ENCODE data around the gene MOB3C. TPM values are rescaled to one million over a fixed set of nuclear protein-coding genes. Genes with fewer than 3 reads are reported as not detected.

Gene MOB3C
- total and polyA plus RNA-seq, 2 donors (not counting 1 experiment from before 2014, with no cell fraction given), result 9.1 to 14.9 TPM

GRCh38 chr1:46577671-46578070 is 38.9 kb downstream of the MOB3C start:
- Histone ChIP-seq H3K9ac (ENCODE audit: insufficient read depth, low read length) (no peak overlapping the region), H3K36me3 (ENCODE audit: control insufficient read depth, insufficient read depth, low read length) (peaks cover 2% of the 10 kb centered on the region), H3K4me2 (ENCODE audit: extremely low read depth, insufficient read depth, low read length) (no peak overlapping the region), H3K27ac (ENCODE audit: insufficient read depth, low read length) (no peak overlapping the region), H2AFZ (ENCODE audit: low read length) (no peak overlapping the region), H3K9me3 (ENCODE audit: control insufficient read depth, insufficient read depth, low read depth, low read length) (no peaks in the 10 kb centered on the region), H3K79me2 (ENCODE audit: control insufficient read depth, insufficient read depth, low read length) (no peaks in the 10 kb centered on the region), H3K4me3 (replicated peaks in 1 of 4; ENCODE audit: control extremely low read depth in 1 of 4, insufficient read depth in 1 of 4, low read depth in 3 of 4, low read length in 4 of 4) (no peak overlapping the region), H3K27me3 (ENCODE audit: control insufficient read depth, insufficient read depth, low read length) (no peaks in the 10 kb centered on the region), H4K20me1 (ENCODE audit: control insufficient read depth, extremely low read depth, insufficient read depth, low read length) (no peaks in the 10 kb centered on the region), H3K4me1 (ENCODE audit: control insufficient read depth, extremely low read depth, insufficient read depth, low read length) (no peaks in the 10 kb centered on the region)
- DNase-seq (ENCODE audit: low read depth in 2 of 2), result no peak
- TF ChIP-seq EZH2 (IDR thresholded peaks at IDR 0.05; ENCODE audit: low read length, missing control alignments) (no peak), CTCF (conservative IDR thresholded peaks at IDR 0.05 in 1 of 2, IDR thresholded peaks at IDR 0.05 in 1 of 2; ENCODE audit: low read depth in 1 of 2, low read length in 2 of 2) (no peak)

- H3K9me3 ChIP-seq (ENCODE audit: control insufficient read depth, insufficient read depth, low read depth, low read length), result no peaks in the 10 kb centered on the region
- no peaks in the 10 kb centered on the region for H3K79me2 ChIP-seq (ENCODE audit: control insufficient read depth, insufficient read depth, low read length)
- no peak overlapping the region for H3K9ac ChIP-seq (ENCODE audit: insufficient read depth, low read length)
- TF ChIP-seq EZH2 (IDR thresholded peaks at IDR 0.05; ENCODE audit: low read length, missing control alignments), result no peak
- TF ChIP-seq CTCF (conservative IDR thresholded peaks at IDR 0.05 in 1 of 2, IDR thresholded peaks at IDR 0.05 in 1 of 2; ENCODE audit: low read depth in 1 of 2, low read length in 2 of 2), result no peak
- H3K4me2 ChIP-seq (ENCODE audit: extremely low read depth, insufficient read depth, low read length), result no peak overlapping the region
- no peak overlapping the region for H3K4me3 ChIP-seq (replicated peaks in 1 of 4; ENCODE audit: control extremely low read depth in 1 of 4, insufficient read depth in 1 of 4, low read depth in 3 of 4, low read length in 4 of 4)
- H2AFZ ChIP-seq (ENCODE audit: low read length), result no peak overlapping the region
- no peak for DNase-seq (ENCODE audit: low read depth in 2 of 2)
- no peak overlapping the region for H3K27ac ChIP-seq (ENCODE audit: insufficient read depth, low read length)
- H3K27me3 ChIP-seq (ENCODE audit: control insufficient read depth, insufficient read depth, low read length), result no peaks in the 10 kb centered on the region
- no peaks in the 10 kb centered on the region for H4K20me1 ChIP-seq (ENCODE audit: control insufficient read depth, extremely low read depth, insufficient read depth, low read length)
- H3K36me3 ChIP-seq (ENCODE audit: control insufficient read depth, insufficient read depth, low read length), result peaks cover 2% of the 10 kb centered on the region
- no peaks in the 10 kb centered on the region for H3K4me1 ChIP-seq (ENCODE audit: control insufficient read depth, extremely low read depth, insufficient read depth, low read length)
Measured at GRCh38 chr1:46576596-46576995, 40.0 kb downstream of the MOB3C start.

- Histone ChIP-seq H3K27ac (ENCODE audit: insufficient read depth, low read length) (no peak overlapping the region), H3K4me2 (ENCODE audit: extremely low read depth, insufficient read depth, low read length) (no peak overlapping the region)
- DNase-seq (ENCODE audit: low read depth in 2 of 2), result no peak
Measured at GRCh38 chr1:46575778-46576177, 40.8 kb downstream of the MOB3C start.

More at GRCh38 chr1:46575778-46576177, 40.8 kb downstream of the MOB3C start:
- Histone ChIP-seq H3K79me2 (ENCODE audit: control insufficient read depth, insufficient read depth, low read length) (no peaks in the 10 kb centered on the region), H3K9ac (ENCODE audit: insufficient read depth, low read length) (no peak overlapping the region), H3K9me3 (ENCODE audit: control insufficient read depth, insufficient read depth, low read depth, low read length) (no peaks in the 10 kb centered on the region), H3K4me1 (ENCODE audit: control insufficient read depth, extremely low read depth, insufficient read depth, low read length) (no peaks in the 10 kb centered on the region), H3K4me3 (replicated peaks in 1 of 4; ENCODE audit: control extremely low read depth in 1 of 4, insufficient read depth in 1 of 4, low read depth in 3 of 4, low read length in 4 of 4) (no peak overlapping the region), H4K20me1 (ENCODE audit: control insufficient read depth, extremely low read depth, insufficient read depth, low read length) (no peaks in the 10 kb centered on the region), H3K27me3 (ENCODE audit: control insufficient read depth, insufficient read depth, low read length) (no peaks in the 10 kb centered on the region), H2AFZ (ENCODE audit: low read length) (no peak overlapping the region), H3K36me3 (ENCODE audit: control insufficient read depth, insufficient read depth, low read length) (peaks cover 2% of the 10 kb centered on the region)
- TF ChIP-seq CTCF (conservative IDR thresholded peaks at IDR 0.05 in 1 of 2, IDR thresholded peaks at IDR 0.05 in 1 of 2; ENCODE audit: low read depth in 1 of 2, low read length in 2 of 2) (no peak), EZH2 (IDR thresholded peaks at IDR 0.05; ENCODE audit: low read length, missing control alignments) (no peak)

All from fibroblast of lung (primary cell).